ENCODE measurements around the gene SLC36A2.

Gene SLC36A2

DNA sequence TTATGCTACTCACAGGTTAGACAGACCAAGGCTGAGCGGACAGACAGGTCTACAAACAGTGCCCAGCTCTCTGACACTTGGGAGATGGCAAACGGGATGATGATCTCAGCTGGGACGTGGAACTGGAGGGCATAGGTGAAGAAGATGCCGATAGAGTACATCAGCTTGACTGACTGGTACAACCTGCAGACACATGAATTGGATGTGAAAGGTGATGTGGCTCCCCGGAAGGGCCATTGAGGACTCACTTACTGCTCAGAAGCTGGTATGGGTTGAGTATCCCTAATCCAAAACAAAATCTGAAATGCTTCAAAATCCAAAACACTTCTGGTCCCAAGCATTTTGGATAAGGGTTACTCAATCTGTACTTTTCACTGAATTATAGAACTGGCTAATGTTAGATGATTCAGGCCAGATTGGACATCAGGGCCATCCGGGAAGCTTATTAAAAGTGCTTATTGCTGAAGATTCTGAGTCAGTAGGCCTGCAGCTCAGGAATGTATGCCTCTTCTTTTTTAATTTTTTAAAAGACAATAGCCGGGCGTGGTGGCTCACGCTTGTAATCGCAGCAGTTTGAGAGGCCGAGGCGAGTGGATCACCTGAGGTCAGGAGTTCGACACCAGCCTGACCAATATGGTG, 66.2 kb downstream of the SLC36A2 start:
- no peak for DNase-seq

DNA sequence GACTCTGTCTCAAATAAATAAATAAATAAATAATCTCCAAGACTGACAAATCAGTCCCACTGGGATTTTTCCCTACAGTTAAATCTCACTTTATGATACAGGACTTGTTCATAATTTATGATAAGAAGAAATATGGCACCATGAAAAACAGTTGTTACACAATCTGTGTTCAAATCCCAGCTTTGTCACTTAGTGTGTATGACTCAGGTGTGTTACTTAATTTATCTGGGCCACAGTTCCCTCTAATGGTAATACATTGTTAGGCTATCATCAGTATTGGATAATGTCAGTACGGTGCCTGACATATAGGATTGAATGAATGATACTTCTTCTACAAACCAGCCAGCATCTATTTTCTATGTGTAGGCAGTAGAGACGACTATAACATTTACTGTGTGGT, 66.9 kb downstream of the SLC36A2 start:
- no peak for DNase-seq

DNA sequence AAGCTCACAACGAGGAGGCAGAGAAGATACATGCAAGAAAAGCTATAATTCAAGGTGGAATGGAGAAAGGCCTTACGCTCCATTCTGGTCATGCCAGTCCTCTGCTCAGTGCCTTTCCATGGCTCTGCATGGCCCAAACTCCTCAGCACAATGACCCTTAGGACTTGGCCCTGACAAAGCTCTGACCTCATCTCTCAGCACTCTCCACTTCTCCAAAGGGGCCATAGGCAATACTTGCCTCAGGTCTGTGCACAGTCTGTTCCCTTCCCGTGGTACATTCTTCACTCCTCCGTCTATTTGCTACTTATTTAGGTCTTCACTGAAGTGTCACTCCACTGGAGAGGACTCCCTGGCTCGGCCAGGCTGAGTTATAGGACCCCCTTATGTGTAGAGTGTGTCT, 68.5 kb downstream of the SLC36A2 start:
- DNase-seq = no peak

DNA sequence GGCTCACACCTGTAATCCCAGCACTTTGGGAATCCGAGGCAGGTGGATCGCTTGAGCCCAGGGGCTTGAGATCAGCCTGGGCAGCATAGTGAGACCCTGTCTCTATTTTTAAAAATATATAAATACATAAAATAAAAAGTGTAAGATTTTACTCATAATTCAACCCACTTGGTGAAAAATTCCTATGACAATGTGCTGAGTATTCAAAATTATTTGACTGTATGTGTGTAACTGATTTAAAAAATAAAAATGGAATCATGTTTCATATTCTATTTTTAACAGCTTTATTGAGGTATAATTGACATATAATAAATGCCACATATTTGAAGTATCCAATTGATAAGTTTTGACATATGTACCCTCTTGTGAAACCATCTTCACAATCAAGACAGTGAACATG, 71.6 kb downstream of the SLC36A2 start:
- DNase-seq = no peak

DNA sequence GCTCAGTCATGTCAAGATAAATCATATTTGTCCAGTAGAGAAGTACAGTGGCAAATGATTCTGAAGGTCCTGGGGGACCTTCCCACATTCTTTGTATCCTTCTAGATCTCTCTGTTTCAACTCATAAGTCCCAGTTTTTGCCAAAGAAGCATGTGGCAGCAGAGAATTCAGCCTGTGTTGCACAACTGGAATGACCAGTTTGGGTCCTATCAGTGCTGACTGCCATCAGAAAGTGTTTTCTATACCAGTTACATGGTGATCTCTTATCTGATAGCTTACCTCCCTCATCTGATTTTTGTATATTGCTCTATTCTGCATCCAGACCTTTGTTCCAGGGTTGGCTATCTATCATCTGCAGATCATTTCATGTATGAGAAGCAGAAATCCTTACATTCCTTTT, 72.7 kb downstream of the SLC36A2 start:
- no peak for DNase-seq

DNA sequence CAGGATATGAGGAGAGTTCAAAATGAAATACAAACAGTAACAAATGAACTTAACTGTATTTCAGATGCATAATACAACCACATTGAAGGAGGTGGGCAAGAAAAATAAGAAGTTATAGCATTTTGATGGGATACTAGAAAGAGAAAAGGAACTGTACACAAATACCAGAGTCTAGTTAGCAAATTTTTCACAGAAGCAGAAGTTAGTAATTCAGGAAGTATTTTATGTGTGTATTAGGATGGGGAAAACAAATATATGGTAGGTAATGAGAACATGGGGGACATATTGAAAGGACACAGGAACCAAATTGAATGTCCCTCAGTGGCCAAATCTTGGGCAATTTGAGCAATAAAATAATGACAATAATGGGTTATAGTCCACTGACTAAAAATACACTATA, 76.0 kb downstream of the SLC36A2 start:
- DNase-seq = no peak

DNA sequence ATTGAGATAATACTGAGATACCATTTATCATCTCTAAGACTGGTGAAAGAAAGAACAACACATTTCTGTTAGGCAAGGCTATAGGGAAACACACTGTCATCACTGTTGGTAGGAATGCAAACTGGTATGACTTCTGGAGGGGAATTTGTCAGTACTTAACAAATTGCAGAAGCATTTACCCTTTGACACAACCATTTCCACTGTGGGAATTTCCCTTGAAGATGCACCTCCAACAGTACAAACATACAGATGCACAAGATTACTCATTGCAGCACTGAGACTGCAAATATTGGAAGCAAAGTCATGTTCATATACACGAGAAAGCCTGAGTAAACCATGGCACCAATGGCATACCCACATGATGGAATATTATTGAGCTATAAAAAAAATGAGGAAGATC, 76.8 kb downstream of the SLC36A2 start:
- no peak for DNase-seq

DNA sequence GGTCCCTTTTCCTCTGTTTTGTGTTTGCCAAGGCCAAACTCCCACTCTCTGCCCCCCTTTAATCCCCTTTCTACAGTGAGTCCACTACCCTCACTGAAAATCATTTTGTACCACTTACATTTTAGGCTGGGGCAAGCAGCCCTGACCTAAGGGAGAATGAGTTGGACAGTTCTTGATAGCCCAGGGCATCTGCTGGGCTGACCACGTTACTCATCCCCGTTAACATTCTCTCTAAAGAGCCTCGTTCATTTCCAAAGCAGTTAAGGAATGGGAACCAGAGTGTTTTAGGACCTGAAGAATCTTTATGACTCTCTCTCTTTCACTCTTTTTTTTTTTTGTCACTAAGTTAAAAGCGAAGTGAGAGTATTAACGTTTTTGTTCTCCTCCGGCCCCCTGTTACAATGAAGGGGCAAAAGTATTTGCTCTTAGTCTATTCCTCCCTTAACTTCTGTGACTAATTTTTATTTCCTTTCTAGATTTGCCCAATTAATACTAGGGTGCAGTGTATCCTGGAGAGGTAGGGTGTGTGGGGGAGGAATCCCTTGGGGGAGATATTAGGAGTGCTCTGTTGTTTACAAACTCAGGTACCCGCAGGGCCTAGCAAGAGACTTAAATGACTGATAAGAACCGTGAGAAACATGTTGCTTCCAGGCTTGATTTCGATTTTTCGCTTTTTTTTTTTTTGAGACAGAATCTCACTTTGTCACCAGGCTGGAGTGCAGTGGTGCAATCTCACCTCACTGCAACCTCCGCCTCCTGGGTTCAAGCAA, 79.7 kb downstream of the SLC36A2 start:
- no peak for DNase-seq

Measured in NCI-H526 treated with DMSO at 0.1 percent for 48 hours (cell line).